ENCODE results near the gene C14orf132. TPM values are rescaled to one million over a fixed set of nuclear protein-coding genes. Genes with fewer than 3 reads are reported as not detected.

C14orf132 gene
- total and polyA plus RNA-seq, 2 experiments from 2014 or later, result 13.9 to 14.1 TPM

DNA sequence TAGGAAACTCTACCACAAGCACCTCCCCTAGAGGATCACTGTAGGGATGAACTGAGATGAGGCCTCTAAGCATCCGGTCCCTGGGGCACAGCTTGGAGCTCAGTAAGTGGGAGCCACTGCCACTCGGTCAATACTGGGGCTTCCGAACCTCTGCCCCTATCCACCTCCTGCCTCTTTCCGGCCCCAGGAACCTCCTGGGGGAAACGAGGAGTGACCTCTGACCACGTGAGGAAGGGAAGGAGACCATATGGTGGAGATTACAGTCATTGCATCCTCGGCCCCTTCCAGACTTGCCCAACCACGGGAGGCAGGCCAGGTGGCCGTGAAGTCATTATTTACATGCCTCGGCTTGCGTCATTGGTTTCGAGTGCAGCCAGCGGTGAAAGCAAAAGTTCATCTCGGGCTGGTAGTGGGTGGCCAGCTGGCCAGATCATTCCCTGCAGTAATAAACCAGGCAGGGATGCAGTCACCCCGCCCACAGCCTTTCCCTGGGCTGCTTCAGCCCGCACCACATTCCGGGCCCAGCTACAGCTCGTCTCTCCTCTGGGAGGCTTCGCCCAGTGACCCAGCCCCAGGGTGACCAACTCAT is 65.4 kb downstream of the C14orf132 start:
- no peaks in the 10 kb centered on the region for H3K36me3 ChIP-seq
- no peak overlapping the region for H3K4me3 ChIP-seq
- no peak overlapping the region for H3K27ac ChIP-seq
- TF ChIP-seq, protein P1, sequence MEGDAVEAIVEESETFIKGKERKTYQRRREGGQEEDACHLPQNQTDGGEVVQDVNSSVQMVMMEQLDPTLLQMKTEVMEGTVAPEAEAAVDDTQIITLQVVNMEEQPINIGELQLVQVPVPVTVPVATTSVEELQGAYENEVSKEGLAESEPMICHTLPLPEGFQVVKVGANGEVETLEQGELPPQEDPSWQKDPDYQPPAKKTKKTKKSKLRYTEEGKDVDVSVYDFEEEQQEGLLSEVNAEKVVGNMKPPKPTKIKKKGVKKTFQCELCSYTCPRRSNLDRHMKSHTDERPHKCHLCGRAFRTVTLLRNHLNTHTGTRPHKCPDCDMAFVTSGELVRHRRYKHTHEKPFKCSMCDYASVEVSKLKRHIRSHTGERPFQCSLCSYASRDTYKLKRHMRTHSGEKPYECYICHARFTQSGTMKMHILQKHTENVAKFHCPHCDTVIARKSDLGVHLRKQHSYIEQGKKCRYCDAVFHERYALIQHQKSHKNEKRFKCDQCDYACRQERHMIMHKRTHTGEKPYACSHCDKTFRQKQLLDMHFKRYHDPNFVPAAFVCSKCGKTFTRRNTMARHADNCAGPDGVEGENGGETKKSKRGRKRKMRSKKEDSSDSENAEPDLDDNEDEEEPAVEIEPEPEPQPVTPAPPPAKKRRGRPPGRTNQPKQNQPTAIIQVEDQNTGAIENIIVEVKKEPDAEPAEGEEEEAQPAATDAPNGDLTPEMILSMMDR (IDR thresholded peaks at IDR 0.05; ENCODE audit: low read depth, low read length), result no peak
- peak in 1 of 2 donors; percentile 99 for DNase-seq (ENCODE audit: low read depth in 1 of 2, low spot score in 1 of 2)
- H3K9me3 ChIP-seq (ENCODE audit: low read depth), result no peaks in the 10 kb centered on the region
- no peaks in the 10 kb centered on the region for H3K27me3 ChIP-seq
- H3K4me1 ChIP-seq (ENCODE audit: low read depth), result no peaks in the 10 kb centered on the region

DNA sequence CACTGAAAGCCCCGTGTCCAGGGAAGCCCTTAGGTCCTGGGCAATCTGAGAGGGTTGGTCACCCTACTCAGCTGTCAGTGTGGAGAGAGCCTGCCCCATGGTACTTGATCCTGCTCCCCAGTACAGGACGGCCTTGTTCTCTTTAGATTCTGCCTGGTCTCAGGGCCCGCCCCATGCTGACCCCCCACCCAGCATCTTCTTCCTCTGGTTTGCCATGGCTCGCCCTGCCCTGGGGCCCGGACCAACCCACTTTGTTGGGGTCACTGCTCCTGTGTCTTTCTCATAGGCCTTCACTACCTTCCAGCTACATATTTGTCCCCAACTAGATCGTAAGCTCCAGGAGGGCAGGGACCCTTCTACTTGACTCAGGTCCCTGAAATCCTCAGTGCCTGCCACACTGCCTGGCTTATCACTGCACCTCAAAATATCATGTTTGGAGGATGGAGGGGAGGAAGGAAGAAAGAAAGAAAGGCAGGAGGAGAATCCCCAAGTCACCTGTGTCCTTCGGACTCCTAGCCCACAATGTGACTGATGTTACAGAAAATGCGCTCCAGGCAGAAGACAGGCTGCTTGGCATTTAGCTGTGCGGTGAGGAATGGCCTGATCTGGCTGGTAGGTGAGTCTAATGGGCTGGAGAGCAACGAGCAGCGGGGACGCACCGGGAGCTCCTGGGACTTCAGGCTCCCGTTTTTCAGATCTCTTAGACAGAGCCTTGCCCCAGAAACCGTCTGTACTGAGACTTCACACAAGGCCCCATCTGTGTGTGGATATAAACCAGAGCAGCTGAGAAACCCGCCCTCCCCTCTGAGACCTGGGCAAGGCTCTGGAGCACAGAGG is 66.1 kb downstream of the C14orf132 start:
- H3K4me3 ChIP-seq, result no peak overlapping the region
- H3K4me1 ChIP-seq (ENCODE audit: low read depth), result no peaks in the 10 kb centered on the region
- DNase-seq (ENCODE audit: low read depth in 1 of 2, low spot score in 1 of 2), result no peak
- no peaks in the 10 kb centered on the region for H3K9me3 ChIP-seq (ENCODE audit: low read depth)
- no peaks in the 10 kb centered on the region for H3K36me3 ChIP-seq
- TF ChIP-seq, protein P1 (IDR thresholded peaks at IDR 0.05; ENCODE audit: low read depth, low read length), result no peak
- H3K27ac ChIP-seq, result no peak overlapping the region
- no peaks in the 10 kb centered on the region for H3K27me3 ChIP-seq

DNA sequence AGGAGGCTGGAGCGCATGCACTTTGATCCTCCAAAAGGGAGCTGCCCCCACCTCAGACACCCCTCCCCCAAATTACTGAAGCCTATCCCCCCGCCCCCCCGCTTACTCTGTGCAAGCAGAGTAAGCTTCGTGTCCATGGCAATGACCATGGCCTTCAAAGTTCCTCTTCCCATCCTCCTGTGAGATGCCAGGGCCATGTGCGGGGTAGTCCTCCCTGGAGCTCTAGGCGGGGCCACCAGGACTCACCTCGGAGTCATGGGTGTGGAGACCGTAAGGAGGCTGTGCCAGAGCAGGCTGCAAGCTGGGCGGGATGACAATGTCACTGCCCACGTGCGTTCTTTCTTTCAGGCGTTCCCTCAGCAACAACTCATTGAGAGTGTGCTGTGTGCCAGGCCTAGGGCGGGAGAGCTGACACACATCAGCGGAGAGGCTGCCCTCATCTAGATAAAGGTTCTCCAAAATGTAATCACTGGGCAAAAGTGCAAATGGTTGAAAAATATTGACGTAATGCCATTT is 66.8 kb downstream of the C14orf132 start:
- H3K27ac ChIP-seq, result no peak overlapping the region
- H3K36me3 ChIP-seq, result no peaks in the 10 kb centered on the region
- H3K9me3 ChIP-seq (ENCODE audit: low read depth), result no peaks in the 10 kb centered on the region
- no peaks in the 10 kb centered on the region for H3K4me1 ChIP-seq (ENCODE audit: low read depth)
- no peak overlapping the region for H3K4me3 ChIP-seq
- TF ChIP-seq, protein P1 (IDR thresholded peaks at IDR 0.05; ENCODE audit: low read depth, low read length), result no peak
- no peaks in the 10 kb centered on the region for H3K27me3 ChIP-seq
- no peak for DNase-seq (ENCODE audit: low read depth in 1 of 2, low spot score in 1 of 2)

DNA sequence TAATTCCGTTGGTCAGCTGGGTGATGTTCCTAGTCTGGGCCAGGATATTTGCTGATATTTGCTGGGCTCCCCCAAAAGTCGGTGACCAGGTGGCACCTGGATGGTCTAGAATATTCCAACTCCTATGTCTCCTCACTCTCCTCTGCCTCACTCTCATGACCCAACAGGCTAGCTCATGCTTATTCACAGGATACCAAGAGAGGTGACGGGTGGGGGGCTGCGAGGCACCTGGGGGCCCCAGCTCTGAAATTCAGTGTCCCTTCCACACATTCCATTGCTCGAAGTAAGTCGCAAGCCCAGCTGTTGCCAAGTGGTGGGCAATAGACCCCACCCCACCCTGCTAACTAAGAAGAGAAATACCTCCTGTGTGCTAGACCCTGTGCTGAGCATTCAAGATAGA is 67.7 kb downstream of the C14orf132 start:
- H3K4me1 ChIP-seq (ENCODE audit: low read depth), result no peaks in the 10 kb centered on the region
- H3K27me3 ChIP-seq, result no peaks in the 10 kb centered on the region
- no peak overlapping the region for H3K27ac ChIP-seq
- H3K9me3 ChIP-seq (ENCODE audit: low read depth), result no peaks in the 10 kb centered on the region
- no peaks in the 10 kb centered on the region for H3K36me3 ChIP-seq
- H3K4me3 ChIP-seq, result no peak overlapping the region
- TF ChIP-seq, protein P1 (IDR thresholded peaks at IDR 0.05; ENCODE audit: low read depth, low read length), result no peak
- no peak for DNase-seq (ENCODE audit: low read depth in 1 of 2, low spot score in 1 of 2)

DNA sequence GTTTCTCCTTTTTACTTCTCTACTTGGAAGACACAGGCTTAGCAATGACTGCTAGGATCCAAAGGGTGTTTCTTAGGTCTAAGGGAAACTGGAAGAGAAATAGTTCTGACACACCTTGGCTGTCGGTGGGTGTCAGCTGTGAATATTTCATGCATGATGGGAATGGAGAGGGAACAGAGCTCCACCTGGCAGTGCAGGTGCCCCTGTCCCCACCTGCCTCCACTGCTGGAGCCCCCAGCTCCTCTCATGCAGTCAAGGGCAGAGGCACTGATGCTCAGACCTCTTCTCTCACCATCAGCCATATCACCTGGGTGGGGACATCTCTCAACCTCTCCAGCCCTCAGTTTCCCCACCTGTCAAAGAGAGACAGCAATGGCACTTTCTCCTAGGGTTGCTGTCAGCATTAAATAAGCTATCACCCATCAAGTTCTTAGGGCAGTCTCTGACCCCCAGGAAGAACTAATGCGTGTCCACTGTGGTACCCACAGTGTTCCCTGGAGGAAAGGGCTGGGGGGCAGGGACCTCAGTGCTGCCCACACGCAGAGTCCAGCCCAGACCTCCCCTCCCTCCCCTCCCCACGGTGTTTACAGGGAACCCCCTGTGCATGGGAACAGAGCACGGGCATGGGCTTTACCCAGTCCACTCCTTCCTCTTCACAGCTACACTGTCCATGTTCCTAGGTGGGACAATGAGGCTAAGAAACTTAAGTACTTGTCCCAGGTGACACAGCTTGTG is 69.1 kb downstream of the C14orf132 start:
- H3K27ac ChIP-seq, result no peak overlapping the region
- no peak overlapping the region for H3K4me3 ChIP-seq
- H3K36me3 ChIP-seq, result no peaks in the 10 kb centered on the region
- H3K27me3 ChIP-seq, result no peaks in the 10 kb centered on the region
- DNase-seq (ENCODE audit: low read depth in 1 of 2, low spot score in 1 of 2), result no peak
- no peaks in the 10 kb centered on the region for H3K4me1 ChIP-seq (ENCODE audit: low read depth)
- TF ChIP-seq, protein P1 (IDR thresholded peaks at IDR 0.05; ENCODE audit: low read depth, low read length), result no peak
- peaks cover 2% of the 10 kb centered on the region for H3K9me3 ChIP-seq (ENCODE audit: low read depth)
